T1000 (cell line): ENCODE measurements around the gene POU3F3.

ENCODE experiments used
- DNase-seq: peaks from one replicate; lab custom pipeline; 2025; ENCODE audit warnings: mixed read lengths; lab: John Stamatoyannopoulos, UW

POU3F3 gene

GRCh38 chr2:104861351-104862057 lies 7.6 kb downstream of the POU3F3 start:
- DNase-seq = no peak

GRCh38 chr2:104862058-104862941 lies 8.4 kb downstream of the POU3F3 start:
- DNase-seq = no peak

- DNase-seq = no peak
Measured at GRCh38 chr2:104863146-104863467, 9.2 kb downstream of the POU3F3 start.

GRCh38 chr2:104863468-104864279 lies 9.8 kb downstream of the POU3F3 start:
- DNase-seq = no peak

GRCh38 chr2:104864280-104865095 lies 10.6 kb downstream of the POU3F3 start:
- no peak for DNase-seq

- DNase-seq = no peak
Measured at GRCh38 chr2:104865096-104865470, 11.2 kb downstream of the POU3F3 start.

- no peak for DNase-seq
Measured at GRCh38 chr2:104866122-104866864, 12.4 kb downstream of the POU3F3 start.

GRCh38 chr2:104866883-104867812 lies 13.2 kb downstream of the POU3F3 start:
- no peak for DNase-seq

- DNase-seq = no peak
Measured at GRCh38 chr2:104867813-104868504, 14.0 kb downstream of the POU3F3 start.

- DNase-seq = no peak
Measured at GRCh38 chr2:104868505-104868866, 14.6 kb downstream of the POU3F3 start.

GRCh38 chr2:104870100-104870975 lies 16.4 kb downstream of the POU3F3 start:
- no peak for DNase-seq

- DNase-seq = no peak
Measured at GRCh38 chr2:104871649-104871971, 17.7 kb downstream of the POU3F3 start.

GRCh38 chr2:104871972-104872865 lies 18.3 kb downstream of the POU3F3 start:
- DNase-seq = no peak

- DNase-seq = peak; percentile 64
Measured at GRCh38 chr2:104872866-104873688, 19.2 kb downstream of the POU3F3 start.

GRCh38 chr2:104873689-104874054 lies 19.8 kb downstream of the POU3F3 start:
- no peak for DNase-seq

GRCh38 chr2:104874230-104874629 lies 20.3 kb downstream of the POU3F3 start:
- DNase-seq = no peak

- no peak for DNase-seq
Measured at GRCh38 chr2:104875262-104875661, 21.3 kb downstream of the POU3F3 start.
